ENCODE measurements around the gene WBP2. TPM values are rescaled to one million over a fixed set of nuclear protein-coding genes. Genes with fewer than 3 reads are reported as not detected.

The WBP2 gene
- total and polyA plus RNA-seq, 2 of the 13 experiments (the other 11 are each of a cell fraction or from before 2014, with no cell fraction given): 29.2 to 29.5 TPM

DNA sequence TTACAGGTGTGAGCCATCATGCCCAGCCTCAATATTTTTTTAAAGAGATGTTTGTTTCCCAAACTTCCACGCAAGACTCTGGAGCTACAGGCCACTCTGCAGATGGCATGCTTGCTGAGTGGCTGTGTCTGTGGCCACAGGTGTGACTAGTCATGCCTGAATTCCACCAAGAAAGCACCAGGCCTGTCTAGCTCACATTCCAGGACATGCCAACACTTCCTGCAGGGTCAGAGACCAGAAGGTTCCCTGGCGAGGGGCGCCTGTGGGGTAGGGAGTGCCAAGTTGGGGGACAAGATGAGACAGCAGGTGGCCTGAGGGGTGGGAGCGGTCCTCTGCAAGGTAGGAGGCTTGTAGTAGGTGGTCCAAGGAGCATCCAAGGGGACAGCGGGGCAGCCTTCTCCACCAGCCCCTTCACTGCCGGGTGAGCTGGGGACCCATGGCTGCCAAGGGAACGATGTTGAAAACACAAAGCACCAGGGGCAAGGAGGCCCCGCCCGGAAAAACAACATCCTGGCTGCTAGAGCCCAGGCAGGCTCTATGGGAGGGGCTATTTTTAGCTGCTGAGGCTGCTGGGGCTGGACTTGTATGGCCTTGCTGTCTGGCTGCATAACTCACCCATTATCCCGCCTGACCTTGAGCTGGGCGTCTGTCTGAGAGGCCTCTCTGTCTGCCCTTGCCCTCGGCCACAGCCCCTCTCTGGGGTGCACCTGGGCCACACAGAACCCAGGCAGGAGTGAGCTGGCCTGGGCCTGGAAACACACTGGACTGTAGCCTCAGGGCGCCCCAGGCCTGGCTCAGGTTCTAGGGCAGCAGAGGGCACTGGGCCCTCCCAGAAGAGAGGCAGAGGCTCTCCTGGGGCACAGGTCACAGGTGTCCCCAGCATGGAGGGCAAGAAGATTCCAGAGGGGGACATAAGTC is 17.6 kb upstream of the WBP2 start (continued):
- TF ChIP-seq, protein P1, sequence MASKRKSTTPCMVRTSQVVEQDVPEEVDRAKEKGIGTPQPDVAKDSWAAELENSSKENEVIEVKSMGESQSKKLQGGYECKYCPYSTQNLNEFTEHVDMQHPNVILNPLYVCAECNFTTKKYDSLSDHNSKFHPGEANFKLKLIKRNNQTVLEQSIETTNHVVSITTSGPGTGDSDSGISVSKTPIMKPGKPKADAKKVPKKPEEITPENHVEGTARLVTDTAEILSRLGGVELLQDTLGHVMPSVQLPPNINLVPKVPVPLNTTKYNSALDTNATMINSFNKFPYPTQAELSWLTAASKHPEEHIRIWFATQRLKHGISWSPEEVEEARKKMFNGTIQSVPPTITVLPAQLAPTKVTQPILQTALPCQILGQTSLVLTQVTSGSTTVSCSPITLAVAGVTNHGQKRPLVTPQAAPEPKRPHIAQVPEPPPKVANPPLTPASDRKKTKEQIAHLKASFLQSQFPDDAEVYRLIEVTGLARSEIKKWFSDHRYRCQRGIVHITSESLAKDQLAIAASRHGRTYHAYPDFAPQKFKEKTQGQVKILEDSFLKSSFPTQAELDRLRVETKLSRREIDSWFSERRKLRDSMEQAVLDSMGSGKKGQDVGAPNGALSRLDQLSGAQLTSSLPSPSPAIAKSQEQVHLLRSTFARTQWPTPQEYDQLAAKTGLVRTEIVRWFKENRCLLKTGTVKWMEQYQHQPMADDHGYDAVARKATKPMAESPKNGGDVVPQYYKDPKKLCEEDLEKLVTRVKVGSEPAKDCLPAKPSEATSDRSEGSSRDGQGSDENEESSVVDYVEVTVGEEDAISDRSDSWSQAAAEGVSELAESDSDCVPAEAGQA (IDR thresholded peaks at IDR 0.05; ENCODE audit: low read depth): peak; percentile 57
- TF ChIP-seq, protein P1 (CRISPR knock-in tag; IDR thresholded peaks at IDR 0.05; ENCODE audit: borderline replicate concordance): no peak
- TF ChIP-seq MED1 (CRISPR knock-in tag; IDR thresholded peaks at IDR 0.05) (peak; percentile 97), FOXK2 (IDR thresholded peaks at IDR 0.05) (peak; percentile 88), ZKSCAN8 (CRISPR knock-in tag; IDR thresholded peaks at IDR 0.05; ENCODE audit: borderline replicate concordance) (peak; percentile 85; the same call in 1 of the 2 replicates), ZNF510 (CRISPR knock-in tag; IDR thresholded peaks at IDR 0.05; ENCODE audit: low read depth) (no peak), HCFC1 (IDR thresholded peaks at IDR 0.05; ENCODE audit: low read depth, low read length) (no peak), ZNF329 (CRISPR knock-in tag; IDR thresholded peaks at IDR 0.05; ENCODE audit: low read depth) (peak; percentile 48; the same call in 1 of the 2 replicates), PRPF4 (IDR thresholded peaks at IDR 0.05; ENCODE audit: low read depth, low read length, poor library complexity, severe bottlenecking) (no peak), BORCS8-MEF2B (CRISPR knock-in tag; IDR thresholded peaks at IDR 0.05) (peak; percentile 94), RORA (CRISPR knock-in tag; IDR thresholded peaks at IDR 0.05) (no peak), JDP2 (CRISPR knock-in tag; IDR thresholded peaks at IDR 0.05; ENCODE audit: borderline replicate concordance) (no peak), FOXA1 (IDR thresholded peaks at IDR 0.05) (no peak), FOXA1 (CRISPR knock-in tag; IDR thresholded peaks at IDR 0.05) (peak; percentile 72), HMGA1 (CRISPR knock-in tag; conservative IDR thresholded peaks at IDR 0.05) (no peak), DNMT1 (CRISPR knock-in tag; IDR thresholded peaks at IDR 0.05) (0 out of 2 replicates have a peak, but pooled peaks have one; percentile 22), ZNF570 (CRISPR knock-in tag; IDR thresholded peaks at IDR 0.05; ENCODE audit: borderline replicate concordance) (no peak), RAD51 (IDR thresholded peaks at IDR 0.05; ENCODE audit: borderline replicate concordance) (no peak), HNF4A (CRISPR knock-in tag; IDR thresholded peaks at IDR 0.05) (peak; percentile 92), MED13 (CRISPR knock-in tag; IDR thresholded peaks at IDR 0.05) (peak; percentile 85; the same call in 1 of the 2 replicates), ZNF225 (CRISPR knock-in tag; IDR thresholded peaks at IDR 0.05) (0 out of 2 replicates have a peak, but pooled peaks have one; percentile 23), ZNF354B (CRISPR knock-in tag; IDR thresholded peaks at IDR 0.05) (0 out of 2 replicates have a peak, but pooled peaks have one; percentile 71), RFX1 (IDR thresholded peaks at IDR 0.05) (peak; percentile 87), ZNF720 (CRISPR knock-in tag; IDR thresholded peaks at IDR 0.05) (no peak), GABPB1 (CRISPR knock-in tag; IDR thresholded peaks at IDR 0.05) (peak; percentile 79), ZFP62 (CRISPR knock-in tag; IDR thresholded peaks at IDR 0.05) (no peak; the same call in 1 of the 2 replicates)

Data from HepG2 (cell line).